Hematopoietic multipotent progenitor cell treated with erythropoietin and hydrocortisone succinate and interleukin-3 and kit ligand, for 17 days (in vitro differentiated cells): ENCODE data around the gene TIAM2.

ENCODE experiments used
- DNase-seq: peaks from one replicate; pipeline ENCODE4 v3.0.0-alpha.2; 2015; ENCODE audit warnings: low spot score

TIAM2 gene

DNA sequence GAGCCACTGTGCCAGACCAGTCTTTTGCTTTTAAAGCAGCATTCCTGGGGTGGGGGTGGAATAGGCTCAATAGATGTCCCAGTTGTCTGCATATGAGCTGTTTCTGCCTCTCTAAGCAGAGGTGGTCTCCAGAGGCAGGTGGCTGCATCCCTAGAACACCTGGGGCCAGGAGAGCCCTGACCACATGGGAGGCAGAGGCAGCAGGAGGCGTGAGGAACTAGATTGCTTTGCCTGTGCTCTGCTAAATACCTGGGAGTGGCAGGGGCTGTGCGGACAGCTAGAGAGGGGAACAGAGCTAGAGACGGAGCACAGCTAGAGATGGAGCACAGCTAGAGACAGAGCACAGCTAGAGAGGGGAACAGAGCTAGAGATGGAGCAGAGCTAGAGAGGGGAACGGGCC lies 239.6 kb downstream of the TIAM2 start:
- no peak for DNase-seq

DNA sequence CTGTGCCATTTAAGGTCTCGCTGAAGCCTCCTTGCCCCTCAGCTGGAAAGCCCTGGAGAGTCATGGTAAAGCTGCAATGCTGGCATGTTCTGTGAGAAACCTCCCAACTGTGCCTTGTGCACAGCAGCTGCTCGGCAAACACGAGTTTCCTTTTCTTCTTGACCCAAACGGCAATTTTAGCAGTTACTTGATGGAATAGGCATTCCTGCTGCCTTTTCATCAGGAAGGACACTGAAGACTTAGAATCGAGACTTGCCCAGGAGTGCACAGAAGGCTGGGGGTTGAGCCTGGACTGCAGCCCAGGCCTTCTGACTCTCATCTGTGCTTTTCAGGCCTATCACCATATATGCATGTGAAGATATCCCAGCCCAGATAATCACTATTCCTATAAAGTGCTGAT lies 240.0 kb downstream of the TIAM2 start:
- DNase-seq, result no peak

DNA sequence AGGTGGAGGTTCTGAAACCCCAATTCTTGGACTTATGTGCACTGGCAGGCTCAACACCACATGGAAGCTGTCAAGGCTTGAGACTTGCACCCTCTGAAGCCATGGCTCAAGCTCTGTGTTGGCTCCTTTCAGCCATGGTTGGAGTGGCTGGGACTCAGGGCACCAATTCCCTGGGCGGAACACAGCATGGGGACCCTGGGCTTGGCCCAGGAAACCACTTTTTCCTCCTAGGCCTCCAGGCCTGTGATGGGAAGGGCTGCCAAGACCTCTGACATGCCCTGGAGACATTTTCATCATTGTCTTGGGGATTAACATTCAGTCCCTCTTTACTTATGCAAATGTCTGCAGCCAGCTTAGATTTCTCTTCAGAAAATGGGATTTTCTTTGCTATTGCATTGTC lies 242.5 kb downstream of the TIAM2 start:
- DNase-seq, result no peak

DNA sequence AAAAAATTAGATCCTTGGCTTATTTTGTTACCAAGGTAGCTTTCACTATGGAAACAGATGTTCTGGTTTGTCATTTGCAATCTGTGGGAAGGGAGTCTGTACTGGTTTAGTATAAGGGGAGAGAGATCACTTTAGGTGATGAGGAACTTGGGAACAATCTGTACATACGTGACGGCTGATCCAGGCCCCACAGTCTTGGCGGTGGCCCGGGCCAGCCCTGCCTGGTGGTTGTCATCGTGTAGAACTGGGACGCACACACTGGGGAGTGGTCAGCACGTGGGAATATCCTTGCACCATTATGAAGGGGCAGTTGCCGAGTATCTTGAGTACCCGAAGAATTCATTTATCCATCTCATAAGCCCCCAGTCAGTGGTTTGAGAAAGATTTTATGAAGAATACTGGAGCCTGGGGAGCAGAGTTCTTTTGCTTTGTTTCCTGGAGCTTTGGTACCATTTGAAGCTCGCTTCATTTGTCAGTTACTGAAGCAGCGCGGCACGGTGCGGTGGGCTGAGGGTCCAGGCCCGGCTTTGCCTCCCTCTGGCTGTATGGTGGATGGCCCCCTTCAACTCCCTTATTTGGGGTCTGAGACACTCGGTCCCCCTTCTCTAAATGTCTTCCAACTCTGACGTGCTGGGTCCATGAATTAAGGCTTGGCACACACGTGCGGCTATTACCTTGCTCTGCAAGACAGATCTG lies 245.9 kb downstream of the TIAM2 start:
- no peak for DNase-seq

DNA sequence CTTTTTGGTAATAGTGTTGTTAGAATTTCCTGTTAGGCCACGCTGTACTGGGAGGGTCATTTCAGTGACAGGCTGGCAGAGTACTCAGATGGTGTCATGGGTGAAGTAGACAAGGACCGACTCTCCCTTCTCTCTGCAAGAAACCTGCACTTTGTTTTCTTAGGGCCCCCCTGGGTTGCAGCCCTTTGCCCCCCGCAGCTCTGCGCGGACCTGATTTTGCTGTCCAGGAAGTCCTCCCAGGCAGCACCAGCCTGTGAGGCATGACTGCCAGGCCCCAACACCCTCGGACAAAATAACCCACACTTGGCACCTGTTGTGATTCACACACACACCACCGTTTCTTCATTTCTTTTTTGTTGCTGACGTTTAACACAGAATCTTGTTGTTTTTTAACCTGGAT lies 246.9 kb downstream of the TIAM2 start:
- no peak for DNase-seq

DNA sequence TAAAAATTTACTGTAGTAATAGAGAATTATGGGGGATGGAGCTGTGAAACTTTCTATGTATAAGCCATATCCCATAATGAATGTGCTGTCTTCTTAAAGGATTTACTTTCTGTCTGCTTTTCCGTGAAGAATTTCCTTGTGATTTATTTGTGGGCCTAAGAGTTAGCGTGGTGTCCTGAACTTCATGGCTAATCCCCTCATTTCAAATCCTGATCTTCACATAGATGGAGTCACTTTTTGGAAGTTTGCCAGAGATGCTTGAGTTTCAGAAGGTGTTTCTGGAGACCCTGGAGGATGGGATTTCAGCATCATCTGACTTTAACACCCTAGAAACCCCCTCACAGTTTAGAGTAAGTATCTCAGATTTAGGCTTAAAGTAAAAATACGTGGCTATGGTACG lies 249.3 kb downstream of the TIAM2 start:
- DNase-seq, result no peak

DNA sequence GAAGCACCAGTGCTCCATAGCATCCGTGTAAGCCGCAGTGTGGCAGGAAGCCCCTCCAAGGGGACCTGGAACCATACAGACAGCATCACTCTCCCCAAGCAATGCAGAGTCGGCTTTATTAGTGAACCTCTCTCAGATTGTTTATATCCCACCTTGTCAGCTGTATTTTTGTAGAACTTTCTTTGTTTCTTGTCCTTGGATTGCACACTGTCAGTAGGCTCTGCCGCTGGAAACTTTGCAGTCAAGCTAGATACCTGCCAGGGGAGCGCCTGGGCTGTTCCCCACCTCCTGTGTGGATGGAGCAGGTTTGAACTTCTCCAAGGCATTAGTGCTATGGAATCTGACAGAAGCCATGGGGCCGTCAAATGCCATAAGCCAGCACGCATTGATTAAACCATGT lies 250.1 kb downstream of the TIAM2 start:
- no peak for DNase-seq

DNA sequence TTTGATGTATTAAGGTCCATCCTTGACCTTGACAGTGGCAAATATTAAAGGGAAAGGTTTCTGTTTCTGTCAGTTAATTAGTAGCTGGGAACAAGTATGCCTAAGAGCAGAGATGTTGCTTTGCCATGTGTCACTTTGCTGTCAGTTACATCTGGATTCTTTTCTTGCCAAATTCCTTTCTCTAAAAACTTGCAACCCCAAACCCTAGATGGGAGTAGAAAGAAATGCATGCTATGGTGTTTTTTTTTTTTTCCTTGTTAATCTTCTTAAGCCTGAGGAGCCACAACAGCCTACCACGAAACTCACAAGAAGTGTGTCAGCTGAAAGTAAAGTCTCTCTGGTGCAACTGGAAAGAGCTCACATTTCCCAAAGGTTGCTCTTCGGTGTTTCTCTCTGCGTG lies 250.7 kb downstream of the TIAM2 start:
- DNase-seq, result no peak

DNA sequence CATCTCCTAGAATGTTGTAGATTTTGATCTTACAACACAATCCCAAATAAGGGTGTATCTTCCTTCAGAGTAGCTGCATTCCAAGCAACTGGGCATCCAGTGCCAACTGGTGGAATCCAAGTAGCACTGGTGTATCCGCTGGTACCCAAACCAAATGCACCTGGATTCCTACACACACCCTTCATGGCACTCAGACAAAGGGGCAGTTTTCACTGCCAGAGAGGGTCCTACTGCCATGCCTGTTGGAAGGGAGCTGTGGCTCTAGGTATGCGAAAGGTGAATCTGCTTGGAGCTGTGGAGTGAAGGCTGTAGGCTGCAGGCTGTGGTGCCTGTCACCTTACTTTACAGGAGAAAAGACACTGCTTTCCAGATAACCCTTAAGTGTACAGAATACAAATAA lies 251.7 kb downstream of the TIAM2 start:
- no peak for DNase-seq

DNA sequence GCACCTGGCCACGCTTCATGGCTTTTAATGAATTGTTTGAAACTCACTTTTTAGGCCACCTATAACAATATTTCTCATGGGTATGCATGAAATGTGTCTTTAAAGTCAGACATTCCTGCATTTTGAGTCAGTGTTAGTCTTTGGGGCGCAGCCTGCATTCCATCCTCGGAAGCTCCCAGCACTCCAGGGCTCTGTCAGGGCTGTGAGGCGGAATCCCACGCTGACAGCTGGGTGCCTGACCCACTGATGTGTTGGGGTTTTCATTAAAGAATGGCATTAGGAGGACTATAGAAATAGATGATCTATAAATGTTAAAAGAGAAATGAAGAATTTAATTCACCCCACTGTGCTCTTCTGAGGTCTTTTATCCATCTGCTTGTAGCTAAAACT lies 252.5 kb downstream of the TIAM2 start:
- DNase-seq, result no peak

DNA sequence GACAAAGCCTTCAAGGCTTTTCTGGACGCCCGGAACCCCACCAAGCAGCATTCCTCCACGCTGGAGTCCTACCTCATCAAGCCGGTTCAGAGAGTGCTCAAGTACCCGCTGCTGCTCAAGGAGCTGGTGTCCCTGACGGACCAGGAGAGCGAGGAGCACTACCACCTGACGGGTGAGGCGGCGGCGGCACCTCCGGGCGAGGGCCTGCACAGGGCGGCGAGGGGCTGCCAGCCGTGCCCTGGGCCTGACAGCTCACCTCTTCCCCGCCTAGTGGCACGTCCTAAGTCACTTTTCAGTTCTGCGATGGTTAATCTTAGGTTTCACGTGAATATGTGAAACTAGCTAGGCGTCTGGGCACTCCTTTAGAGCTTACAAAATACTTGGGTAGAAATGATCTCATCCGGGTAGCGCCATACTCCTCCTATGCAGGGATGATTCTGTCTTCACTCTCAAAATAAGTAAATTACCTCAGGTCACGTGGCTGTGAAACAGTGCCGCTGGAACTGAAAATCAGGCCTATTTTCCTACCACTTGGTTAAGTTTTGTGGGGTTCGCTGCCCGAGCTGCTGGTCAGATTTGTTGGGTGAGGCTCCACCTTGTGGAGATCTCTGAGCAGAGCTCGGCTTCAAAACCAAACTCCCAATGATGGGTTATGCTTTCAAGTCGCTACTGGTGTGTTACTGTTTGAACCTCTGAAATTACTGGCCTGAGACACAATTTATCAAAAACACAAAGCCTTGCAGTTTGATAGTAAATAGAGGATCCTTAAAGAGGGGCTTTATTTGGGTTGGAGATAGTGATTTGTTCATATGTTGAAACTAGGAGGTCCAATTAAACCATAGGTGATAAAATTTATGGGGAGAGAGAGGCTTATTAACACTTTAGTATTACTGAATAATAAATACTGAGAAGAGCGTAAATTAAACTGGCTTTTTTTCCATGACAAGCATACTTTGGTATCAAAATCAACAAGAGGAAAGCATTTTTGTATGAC lies 253.2 kb downstream of the TIAM2 start:
- DNase-seq, result no peak

DNA sequence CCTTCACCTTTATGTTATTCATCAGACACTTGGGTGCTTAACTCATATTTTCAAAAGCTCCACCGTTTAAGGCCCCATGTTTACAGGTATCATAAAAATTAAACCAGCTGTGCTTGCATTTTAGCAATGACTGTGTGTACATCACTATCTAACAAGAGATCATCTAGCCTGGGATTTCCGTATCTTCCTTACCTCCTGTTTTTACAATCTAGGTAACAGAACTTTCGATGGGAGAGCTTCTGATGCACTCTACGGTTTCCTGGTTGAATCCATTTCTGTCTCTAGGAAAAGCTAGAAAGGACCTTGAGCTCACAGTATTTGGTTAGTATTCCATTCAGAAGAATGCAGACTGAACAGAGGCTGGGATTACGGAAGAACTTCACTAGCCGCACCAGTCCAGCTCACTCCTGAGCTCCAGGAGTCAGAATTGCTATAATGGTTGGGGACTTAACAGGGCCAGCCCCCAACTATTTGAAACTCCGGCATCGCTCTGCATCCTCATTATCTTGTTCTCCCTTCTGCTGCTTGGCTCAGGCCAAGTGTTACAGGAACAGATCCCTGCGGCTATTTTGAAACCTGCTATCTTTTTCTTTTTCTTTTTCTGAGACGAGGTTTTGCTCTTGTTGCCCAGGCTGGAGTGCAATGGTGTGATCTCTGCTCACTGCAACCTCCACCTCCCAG lies 255.7 kb downstream of the TIAM2 start:
- DNase-seq, result no peak

DNA sequence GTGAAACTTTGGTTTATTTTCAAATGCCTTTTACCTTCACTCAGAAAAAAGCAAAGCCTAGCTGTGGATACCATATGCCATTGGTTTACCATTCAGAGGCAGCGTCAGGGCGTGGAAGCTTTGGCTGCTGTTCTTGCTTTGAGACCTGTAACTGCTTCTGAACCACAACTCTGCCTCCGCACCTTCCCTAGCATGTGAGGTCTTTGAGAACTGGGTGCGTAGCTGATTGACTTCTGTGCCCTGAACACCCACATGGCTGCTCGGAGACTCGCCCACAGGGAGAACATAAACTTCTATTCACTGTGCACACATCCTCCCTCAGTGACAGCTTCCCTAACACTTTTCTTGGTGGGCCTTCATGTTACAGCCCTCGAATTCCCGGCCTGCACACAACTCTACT lies 257.5 kb downstream of the TIAM2 start:
- DNase-seq, result no peak

DNA sequence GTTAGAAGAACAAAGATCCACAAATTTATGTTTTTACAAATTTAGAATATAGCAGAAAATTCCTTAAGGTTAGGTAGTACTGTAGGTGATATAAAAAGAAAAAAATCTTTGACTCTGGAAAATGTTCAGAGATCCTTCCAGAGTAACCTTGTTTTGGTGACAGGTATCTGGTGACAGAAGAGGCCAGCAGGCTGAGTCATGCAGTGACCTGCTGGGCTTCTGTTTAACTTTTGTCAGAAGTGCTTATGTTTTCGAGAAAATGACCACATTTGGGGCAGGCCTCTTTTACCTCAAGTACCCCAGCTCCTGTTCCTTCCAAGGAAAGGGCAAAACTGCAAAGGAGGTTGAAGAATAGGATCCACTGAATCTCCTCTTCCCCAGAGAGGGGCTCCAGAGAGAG lies 258.2 kb downstream of the TIAM2 start:
- DNase-seq, result no peak

DNA sequence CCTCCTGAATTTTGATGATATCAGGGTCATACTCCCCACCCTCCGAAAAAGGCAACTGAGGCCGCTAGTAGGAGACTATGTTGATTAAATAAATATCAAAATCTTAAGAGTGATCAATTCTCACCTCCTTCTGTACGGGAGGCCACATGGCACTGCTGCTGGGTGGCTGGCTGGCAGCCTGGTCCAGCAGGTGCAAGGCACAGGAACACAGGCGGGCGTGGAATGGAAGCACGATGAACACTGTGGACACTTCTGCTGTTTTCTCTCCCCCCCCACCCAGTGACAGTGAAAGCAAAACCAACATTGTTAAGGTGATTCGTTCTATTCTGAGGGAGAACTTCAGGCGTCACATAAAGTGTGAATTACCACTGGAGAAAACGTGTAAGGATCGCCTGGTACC lies 259.0 kb downstream of the TIAM2 start:
- no peak for DNase-seq

DNA sequence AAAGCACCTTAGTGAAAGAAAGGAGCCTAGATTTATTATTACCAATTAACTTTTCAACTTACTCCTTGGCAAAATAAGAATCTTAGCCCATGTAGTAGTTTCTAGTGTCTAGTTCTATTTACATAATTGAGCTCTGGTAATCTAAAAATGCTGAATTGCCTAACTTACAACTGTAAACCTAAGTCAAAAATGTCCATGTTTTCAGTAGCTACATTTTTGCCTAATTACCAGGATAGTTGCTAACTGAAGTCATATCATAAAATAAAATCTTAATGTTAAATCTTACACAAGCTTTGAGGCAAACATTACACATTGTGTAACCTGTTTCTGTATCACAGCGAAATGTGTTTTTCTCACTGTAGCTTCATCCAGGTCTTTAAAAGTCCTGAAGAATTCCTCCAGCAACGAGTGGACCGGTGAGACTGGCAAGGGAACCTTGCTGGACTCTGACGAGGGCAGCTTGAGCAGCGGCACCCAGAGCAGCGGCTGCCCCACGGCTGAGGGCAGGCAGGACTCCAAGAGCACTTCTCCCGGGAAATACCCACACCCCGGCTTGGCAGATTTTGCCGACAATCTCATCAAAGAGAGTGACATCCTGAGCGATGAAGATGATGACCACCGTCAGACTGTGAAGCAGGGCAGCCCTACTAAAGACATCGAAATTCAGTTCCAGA lies 261.1 kb downstream of the TIAM2 start:
- DNase-seq, result no peak

DNA sequence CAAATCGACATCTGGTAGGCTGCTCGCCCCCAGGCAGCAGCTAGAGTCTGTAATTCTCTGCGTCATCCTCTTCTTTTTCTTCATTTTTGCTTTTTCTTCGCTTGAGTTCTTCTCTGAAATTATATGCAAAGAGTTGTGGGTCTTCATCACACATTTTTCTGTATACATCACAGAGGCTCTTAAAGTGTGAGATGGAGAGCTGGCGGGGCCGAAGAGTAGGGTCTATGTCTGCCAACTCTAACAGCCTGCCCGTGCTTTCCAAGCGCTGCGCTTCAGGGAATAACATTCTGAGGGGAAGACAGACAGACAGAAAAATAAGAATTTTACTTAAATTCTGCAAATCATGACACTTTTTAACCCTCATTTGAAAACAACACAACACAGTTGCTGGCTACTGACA lies 262.7 kb downstream of the TIAM2 start:
- DNase-seq, result no peak

DNA sequence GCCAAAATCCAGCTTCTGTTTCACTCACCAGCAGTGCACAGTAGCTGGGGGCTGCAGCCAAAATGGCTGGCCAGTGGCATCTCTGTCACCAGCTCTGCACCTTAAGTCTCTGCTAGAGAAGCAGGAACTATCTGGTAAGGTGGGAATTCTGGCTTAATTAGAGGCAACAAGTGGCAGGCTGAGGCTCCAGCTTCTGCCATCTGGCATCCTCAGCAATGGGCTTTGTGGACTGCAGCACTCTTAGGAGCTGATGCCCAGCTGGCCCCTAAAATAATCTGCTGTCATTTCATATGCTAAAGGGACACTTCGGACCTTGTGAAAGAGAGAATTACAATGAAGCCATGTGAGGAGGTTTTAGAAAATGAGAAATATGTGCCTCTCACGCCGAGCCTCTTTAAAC lies 264.1 kb downstream of the TIAM2 start:
- DNase-seq, result no peak

DNA sequence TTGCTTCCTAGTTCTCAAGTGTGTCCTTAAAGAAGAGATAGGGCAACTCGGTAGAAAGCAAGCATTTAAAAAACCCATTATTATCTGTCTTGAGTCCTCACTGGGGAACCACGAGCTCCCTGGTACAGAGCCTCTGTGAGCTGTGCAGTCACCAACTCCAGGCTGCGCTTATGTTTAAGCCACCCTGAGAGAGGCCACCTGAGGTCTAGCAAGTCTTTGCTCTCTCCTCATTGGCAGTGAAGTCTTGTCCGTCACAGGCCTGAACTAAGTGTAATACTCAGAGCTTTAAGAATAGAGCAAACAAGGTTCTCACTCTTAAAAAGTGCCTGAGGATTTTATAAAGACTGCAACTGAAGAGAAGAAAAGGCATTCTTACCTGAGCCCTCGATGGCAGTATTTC lies 264.8 kb downstream of the TIAM2 start:
- DNase-seq, result no peak

DNA sequence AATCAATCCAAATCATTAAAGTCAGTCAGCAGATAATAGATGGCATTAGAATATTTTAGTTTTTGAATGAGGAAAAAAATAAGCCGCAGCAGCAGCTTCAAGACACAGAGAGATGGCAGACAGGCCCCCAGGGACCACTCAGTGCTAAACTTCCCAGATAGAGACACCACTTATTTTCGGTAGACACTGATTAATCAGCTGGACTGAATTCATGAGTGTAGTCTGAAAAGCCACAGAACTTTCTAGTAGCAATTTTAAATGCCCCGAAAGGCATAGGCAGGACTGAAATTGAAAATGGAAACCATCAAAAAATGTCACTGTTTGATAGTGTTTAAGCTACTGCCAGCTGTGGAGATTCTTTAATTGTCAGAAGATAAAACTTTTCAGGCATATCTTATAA lies 265.6 kb downstream of the TIAM2 start:
- no peak for DNase-seq

DNA sequence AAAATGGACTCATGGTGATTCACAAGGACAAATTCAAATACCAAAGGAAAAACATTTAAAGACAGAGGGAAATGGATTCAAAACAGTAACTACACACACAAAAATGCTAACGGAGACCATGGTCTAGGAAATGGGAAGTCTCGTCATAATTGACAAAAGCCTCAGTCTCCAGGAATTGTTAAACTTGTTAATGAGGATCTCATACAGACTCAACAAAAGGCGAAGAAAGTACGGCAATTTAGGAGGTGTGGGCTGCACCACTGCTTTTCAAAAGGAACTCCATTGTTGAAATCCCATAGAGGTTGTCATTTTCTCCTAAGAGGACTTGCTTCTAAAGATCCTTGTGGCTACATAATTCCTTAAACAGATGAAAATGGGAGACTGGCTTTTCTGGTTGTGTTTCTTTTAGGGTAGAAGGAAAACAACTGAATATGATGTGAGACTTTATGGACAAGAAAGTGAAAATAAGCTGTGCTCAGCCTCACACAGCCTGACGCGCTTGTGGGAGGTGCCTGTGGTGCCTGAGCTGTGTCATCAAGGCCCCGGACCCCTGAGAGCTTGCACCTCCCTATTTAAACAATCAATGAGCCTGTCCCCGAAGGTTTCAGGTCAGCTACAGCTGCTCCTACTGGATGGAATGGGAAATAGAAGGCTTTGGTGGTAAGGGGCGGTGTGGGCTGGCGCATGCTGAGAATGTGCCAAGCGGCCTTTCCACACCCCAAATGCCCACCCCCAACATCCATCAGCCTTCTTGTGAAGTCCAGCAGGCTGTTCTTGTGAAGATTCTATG lies 266.2 kb downstream of the TIAM2 start:
- DNase-seq, result no peak

DNA sequence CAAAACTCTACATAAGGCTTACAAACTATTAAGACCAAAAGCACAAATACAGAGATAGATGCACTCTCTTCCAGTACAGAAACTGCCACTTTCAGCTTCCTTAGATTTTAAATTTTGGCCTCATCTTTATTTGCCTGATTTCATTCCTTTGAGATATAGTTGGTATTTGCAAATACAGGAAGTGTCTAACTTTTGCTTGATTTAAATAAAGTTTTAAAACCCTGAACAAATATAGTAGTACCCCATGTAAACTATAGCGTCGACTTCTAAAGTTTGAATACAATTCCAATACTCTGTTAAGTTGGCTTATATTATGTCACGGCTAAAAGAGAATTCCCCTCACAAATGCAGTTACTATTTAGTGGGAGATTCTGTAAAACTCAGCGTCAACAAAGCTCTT lies 267.5 kb downstream of the TIAM2 start:
- no peak for DNase-seq
